HL-60 (cell line): Measurements from ENCODE around the gene ZFYVE9.
A peak's percentile ranks its signal among the peaks of the same experiment; 100 is the strongest.

Source experiments
- DNase-seq, 2 experiments: peaks; one replicate each; pipeline ENCODE4 v3.0.0-alpha.2; 2010 to 2020; ENCODE audit warnings: low read depth in 1 of 2, low spot score in 1 of 2
- H3K27ac ChIP-seq: fragments of 250-450 bp; sonication (Bioruptor Pico); replicated peaks from 2 replicates; pipeline ENCODE4 v1.5.1; 2020; ENCODE audit warnings: mild to moderate bottlenecking, moderate library complexity
- H3K27me3 ChIP-seq: fragments of 250-450 bp; sonication (Bioruptor Pico); 2 replicates; pipeline ENCODE4 v1.5.1; 2021; ENCODE audit warnings: mild to moderate bottlenecking, moderate library complexity; ENCODE audit not compliant: insufficient read depth, poor library complexity, severe bottlenecking
- H3K4me3 ChIP-seq: replicated peaks from 2 replicates; pipeline ENCODE4 v1.5.1; 2011; ENCODE audit warnings: mild to moderate bottlenecking, control low read depth, low read length; ENCODE audit not compliant: insufficient read depth
- GABPA ChIP-seq: IDR thresholded peaks from 2 replicates; pipeline ENCODE4 v1.6.1; 2012; ENCODE audit warnings: low read depth
- POLR2AphosphoS5 ChIP-seq: IDR thresholded peaks from 2 replicates; pipeline ENCODE4 v1.6.1; 2012; ENCODE audit warnings: low read depth
- SPI1 ChIP-seq: IDR thresholded peaks from 2 replicates; pipeline ENCODE4 v1.6.1; 2012; ENCODE audit warnings: low read depth, mild to moderate bottlenecking, borderline replicate concordance
- TF ChIP-seq, protein P1 (sequence below): IDR thresholded peaks from one replicate; pipeline ENCODE4 v1.5.1; 2011; ENCODE audit warnings: low read length, control low read depth, inconsistent platforms; ENCODE audit not compliant: insufficient read depth
- TF ChIP-seq, protein P2 (sequence below): IDR thresholded peaks from 2 replicates; pipeline ENCODE4 v1.6.1; 2012; ENCODE audit warnings: low read depth; ENCODE audit not compliant: insufficient replicate concordance

The ZFYVE9 gene

DNA sequence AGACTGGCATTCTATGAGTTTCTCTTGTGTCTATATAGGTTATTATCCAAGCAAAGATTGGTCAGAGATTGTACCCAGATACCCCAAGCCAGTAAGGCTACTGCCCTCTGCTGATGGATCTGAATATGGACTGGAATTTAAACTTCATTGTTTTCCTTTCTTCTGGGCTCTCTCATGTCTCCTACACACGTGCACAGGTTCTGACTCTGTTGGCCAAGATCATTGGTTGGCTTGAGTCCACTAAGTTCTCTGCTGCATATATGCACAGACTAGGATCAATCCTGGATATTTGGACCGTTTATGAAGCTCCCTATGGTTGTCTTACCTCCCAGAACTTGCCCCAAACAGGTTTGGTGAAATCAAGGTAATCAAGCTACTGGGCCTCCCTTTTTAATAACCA, 154.5 kb downstream of the ZFYVE9 start:
- Histone ChIP-seq H3K27ac (no peak overlapping the region), H3K27me3 (no peaks in the 10 kb centered on the region), H3K4me3 (no peak overlapping the region)
- peak in 1 of 2 experiments; percentile 35 for DNase-seq
- TF ChIP-seq, protein P1, sequence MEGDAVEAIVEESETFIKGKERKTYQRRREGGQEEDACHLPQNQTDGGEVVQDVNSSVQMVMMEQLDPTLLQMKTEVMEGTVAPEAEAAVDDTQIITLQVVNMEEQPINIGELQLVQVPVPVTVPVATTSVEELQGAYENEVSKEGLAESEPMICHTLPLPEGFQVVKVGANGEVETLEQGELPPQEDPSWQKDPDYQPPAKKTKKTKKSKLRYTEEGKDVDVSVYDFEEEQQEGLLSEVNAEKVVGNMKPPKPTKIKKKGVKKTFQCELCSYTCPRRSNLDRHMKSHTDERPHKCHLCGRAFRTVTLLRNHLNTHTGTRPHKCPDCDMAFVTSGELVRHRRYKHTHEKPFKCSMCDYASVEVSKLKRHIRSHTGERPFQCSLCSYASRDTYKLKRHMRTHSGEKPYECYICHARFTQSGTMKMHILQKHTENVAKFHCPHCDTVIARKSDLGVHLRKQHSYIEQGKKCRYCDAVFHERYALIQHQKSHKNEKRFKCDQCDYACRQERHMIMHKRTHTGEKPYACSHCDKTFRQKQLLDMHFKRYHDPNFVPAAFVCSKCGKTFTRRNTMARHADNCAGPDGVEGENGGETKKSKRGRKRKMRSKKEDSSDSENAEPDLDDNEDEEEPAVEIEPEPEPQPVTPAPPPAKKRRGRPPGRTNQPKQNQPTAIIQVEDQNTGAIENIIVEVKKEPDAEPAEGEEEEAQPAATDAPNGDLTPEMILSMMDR, result peak; percentile 64
- TF ChIP-seq SPI1, result no peak

DNA sequence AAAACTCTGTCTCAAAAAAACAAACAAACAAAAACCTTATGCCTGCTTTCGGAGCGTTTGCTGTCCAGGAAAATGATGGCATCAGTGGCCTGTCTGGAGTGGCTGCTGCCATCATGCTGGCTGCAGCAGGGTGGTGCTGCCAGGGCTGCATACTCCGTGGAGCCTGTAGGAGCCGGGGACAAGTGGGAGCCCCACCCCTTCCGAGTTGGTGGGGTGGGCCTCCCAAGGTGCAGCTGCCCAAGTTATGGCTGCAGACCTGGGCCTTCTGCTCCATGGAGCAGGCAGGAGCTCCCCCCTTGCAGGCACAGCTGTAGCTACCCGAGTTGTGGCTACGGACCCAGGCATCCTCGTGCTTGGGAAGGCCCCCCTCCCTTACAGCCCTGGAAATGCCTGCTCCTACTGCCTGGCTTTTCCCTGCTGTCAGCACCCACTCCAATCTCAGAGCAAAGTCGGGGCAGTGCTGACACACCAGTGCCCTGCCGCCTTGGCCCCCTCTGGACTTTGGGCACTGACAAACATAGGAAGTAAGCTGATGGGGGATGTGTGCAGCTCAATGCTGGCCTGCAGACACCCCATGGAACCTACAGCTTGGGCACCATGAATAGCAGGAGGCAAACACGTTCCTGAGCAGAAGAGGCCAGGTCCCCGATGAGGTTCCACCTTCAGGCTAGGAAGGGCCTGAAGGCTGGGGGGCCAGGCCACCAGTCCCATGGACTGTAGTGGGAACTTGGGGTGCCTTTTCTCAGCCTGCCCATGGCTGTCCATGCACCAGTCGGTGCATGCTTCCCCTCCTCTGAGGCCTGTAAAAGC, 163.7 kb downstream of the ZFYVE9 start:
- TF ChIP-seq POLR2AphosphoS5, result no peak
- TF ChIP-seq, protein P1, result no peak
- no peak for TF ChIP-seq SPI1
- TF ChIP-seq, protein P2, sequence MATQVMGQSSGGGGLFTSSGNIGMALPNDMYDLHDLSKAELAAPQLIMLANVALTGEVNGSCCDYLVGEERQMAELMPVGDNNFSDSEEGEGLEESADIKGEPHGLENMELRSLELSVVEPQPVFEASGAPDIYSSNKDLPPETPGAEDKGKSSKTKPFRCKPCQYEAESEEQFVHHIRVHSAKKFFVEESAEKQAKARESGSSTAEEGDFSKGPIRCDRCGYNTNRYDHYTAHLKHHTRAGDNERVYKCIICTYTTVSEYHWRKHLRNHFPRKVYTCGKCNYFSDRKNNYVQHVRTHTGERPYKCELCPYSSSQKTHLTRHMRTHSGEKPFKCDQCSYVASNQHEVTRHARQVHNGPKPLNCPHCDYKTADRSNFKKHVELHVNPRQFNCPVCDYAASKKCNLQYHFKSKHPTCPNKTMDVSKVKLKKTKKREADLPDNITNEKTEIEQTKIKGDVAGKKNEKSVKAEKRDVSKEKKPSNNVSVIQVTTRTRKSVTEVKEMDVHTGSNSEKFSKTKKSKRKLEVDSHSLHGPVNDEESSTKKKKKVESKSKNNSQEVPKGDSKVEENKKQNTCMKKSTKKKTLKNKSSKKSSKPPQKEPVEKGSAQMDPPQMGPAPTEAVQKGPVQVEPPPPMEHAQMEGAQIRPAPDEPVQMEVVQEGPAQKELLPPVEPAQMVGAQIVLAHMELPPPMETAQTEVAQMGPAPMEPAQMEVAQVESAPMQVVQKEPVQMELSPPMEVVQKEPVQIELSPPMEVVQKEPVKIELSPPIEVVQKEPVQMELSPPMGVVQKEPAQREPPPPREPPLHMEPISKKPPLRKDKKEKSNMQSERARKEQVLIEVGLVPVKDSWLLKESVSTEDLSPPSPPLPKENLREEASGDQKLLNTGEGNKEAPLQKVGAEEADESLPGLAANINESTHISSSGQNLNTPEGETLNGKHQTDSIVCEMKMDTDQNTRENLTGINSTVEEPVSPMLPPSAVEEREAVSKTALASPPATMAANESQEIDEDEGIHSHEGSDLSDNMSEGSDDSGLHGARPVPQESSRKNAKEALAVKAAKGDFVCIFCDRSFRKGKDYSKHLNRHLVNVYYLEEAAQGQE, result no peak
- TF ChIP-seq GABPA, result no peak
- no peak for DNase-seq
- Histone ChIP-seq H3K4me3 (no peak overlapping the region), H3K27me3 (no peaks in the 10 kb centered on the region), H3K27ac (no peak overlapping the region)

DNA sequence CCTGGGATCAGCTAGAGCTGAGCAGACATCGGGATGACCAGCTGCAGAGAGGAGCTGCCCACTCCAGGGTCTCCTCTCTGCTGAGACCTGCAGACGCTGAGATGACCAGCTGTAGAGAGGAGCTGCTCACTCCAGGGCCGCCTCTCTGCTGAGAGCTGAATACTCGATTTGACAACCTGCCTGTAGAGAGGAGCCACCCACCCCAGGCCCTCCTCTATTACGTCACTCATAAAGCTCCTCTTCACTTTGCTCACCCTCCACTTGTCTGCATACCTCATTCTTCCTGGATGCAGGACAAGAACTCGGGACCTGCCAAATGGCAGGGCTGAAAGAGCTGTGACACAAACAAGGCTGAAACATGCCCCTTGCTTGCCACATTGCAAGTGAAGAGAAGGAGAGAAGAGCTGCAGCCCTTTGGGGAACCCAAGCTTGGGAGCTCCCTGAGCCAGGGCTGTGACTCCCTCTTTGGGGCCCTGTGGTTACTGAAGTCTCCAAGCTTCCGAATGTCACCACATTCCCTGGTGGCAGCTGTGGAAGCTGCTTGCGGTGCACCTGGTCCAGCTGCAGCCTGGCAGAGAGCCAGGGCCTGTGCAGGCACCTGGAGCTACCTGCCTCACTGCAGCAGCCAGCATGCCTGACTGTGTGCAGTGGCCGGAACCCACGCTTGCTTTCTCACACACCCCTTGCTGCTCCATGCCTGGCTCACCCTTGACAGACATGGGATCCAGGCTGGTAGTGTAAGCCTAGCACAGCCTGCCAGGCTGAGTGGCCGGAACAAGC, 164.5 kb downstream of the ZFYVE9 start:
- H3K27me3 ChIP-seq, result no peaks in the 10 kb centered on the region
- H3K4me3 ChIP-seq, result no peak overlapping the region
- peak; percentile 75 for TF ChIP-seq POLR2AphosphoS5
- TF ChIP-seq, protein P2, result no peak
- no peak overlapping the region for H3K27ac ChIP-seq
- DNase-seq, result peak in 1 of 2 experiments; percentile 40

DNA sequence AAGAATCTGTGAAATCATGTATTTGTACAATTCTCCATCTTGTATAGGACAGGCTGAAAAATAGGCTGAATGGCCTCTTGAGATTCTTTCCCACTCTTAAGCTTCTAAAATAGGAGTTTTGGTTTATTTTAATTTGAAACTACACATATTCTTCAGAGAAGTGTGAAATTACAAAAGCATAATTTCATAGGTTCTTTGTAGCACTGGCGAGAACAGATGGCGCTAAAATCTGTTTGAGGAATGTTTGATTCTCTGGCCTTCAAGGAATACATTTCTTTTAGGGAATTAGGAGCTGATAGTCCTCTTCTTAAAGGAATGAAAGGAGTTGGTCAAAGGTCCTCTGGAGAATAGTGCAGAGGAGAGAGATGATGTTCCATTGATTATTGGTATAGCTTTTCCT, 179.2 kb downstream of the ZFYVE9 start:
- Histone ChIP-seq H3K27ac (no peak overlapping the region), H3K4me3 (no peak overlapping the region), H3K27me3 (no peaks in the 10 kb centered on the region)
- DNase-seq, result no peak
- TF ChIP-seq, protein P2, result no peak
- TF ChIP-seq POLR2AphosphoS5, result no peak
- TF ChIP-seq, protein P1, result no peak
- no peak for TF ChIP-seq GABPA
- TF ChIP-seq SPI1, result no peak
